HUDEP-2 (cell line): ENCODE measurements around the gene PFKL.

Source experiments
- DNase-seq, 76 experiments: peaks; one replicate each; lab custom pipeline; 2025; ENCODE audit not compliant: unreplicated experiment in 76 of 76; lab: John Stamatoyannopoulos, UW

PFKL gene

GRCh38 chr21:44374601-44375280, 74.9 kb downstream of the PFKL start:
- DNase-seq: no peak

DNA sequence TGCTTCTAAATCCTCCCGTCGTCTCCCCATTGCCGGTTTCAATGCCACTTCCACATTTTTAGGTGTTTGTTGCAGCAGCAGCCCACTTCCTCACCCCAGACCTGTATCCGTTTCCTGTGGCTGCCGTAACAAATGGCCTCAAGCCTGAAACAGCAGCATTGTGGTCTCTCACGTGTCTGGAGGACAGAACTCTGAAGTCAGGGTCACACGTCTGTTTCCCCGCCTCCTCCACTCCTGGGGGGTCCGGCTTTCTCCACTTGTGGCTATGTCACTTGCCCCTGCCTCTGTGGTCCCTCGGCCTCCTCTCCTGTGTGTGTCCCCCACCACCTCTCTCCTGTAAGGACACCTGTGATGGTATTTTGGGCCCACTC, 75.4 kb downstream of the PFKL start:
- no peak for DNase-seq

GRCh38 chr21:44375761-44376241, 75.9 kb downstream of the PFKL start:
- DNase-seq: no peak

GRCh38 chr21:44376606-44377005, 76.8 kb downstream of the PFKL start:
- no peak for DNase-seq
